Iris pigment epithelial cell (primary cell): ENCODE measurements around the gene LARP6.
"Not testable (repeated sequence)": the region's sequence is repeated elsewhere in the genome, so short reads cannot be mapped to it uniquely, and the experiment has no call there.

Experiments
- DNase-seq: peaks from one replicate; pipeline ENCODE4 v3.0.0-alpha.2; 2011; ENCODE audit warnings: low read depth

LARP6 gene

GRCh38 chr15:70829371-70830166 lies 24.4 kb downstream of the LARP6 start:
- DNase-seq, result no peak

- no peak for DNase-seq
These were observed 26.2 kb downstream of the LARP6 start for GRCh38 chr15:70827721-70828120.

- DNase-seq, result peak; percentile 86
These were observed 27.3 kb downstream of the LARP6 start for GRCh38 chr15:70826634-70827033.

- DNase-seq, result no peak
These were observed 28.1 kb downstream of the LARP6 start for GRCh38 chr15:70825841-70826240.

GRCh38 chr15:70823196-70823595 lies 30.8 kb downstream of the LARP6 start:
- DNase-seq, result no peak

GRCh38 chr15:70820214-70820613 lies 33.7 kb downstream of the LARP6 start:
- no peak for DNase-seq

GRCh38 chr15:70818580-70818979 lies 35.4 kb downstream of the LARP6 start:
- DNase-seq, result no peak

GRCh38 chr15:70817266-70817665 lies 36.7 kb downstream of the LARP6 start:
- DNase-seq, result no peak

GRCh38 chr15:70815604-70816003 lies 38.4 kb downstream of the LARP6 start:
- DNase-seq, result no peak

- not testable (repeated sequence) for DNase-seq
These were observed 38.9 kb downstream of the LARP6 start for GRCh38 chr15:70815011-70815410.

GRCh38 chr15:70812827-70813364 lies 41.1 kb downstream of the LARP6 start:
- no peak for DNase-seq

GRCh38 chr15:70810916-70811578 lies 42.9 kb downstream of the LARP6 start:
- no peak for DNase-seq

GRCh38 chr15:70806992-70807712 lies 46.8 kb downstream of the LARP6 start:
- peak; percentile 59 for DNase-seq

- DNase-seq, result not testable (repeated sequence)
These were observed 49.6 kb downstream of the LARP6 start for GRCh38 chr15:70804388-70804787.

GRCh38 chr15:70802629-70803028 lies 51.3 kb downstream of the LARP6 start:
- peak; percentile 51 for DNase-seq

GRCh38 chr15:70801109-70801508 lies 52.8 kb downstream of the LARP6 start:
- no peak for DNase-seq

- peak; percentile 99 for DNase-seq
These were observed 54.1 kb downstream of the LARP6 start for GRCh38 chr15:70799667-70800450.

GRCh38 chr15:70797464-70797863 lies 56.5 kb downstream of the LARP6 start:
- DNase-seq, result no peak

GRCh38 chr15:70796516-70797310 lies 57.2 kb downstream of the LARP6 start:
- no peak for DNase-seq

- peak; percentile 96 for DNase-seq
These were observed 58.7 kb downstream of the LARP6 start for GRCh38 chr15:70795311-70795665.
